Right lobe of liver (tissue), 4 donors: ENCODE measurements around the gene CAPS.

ENCODE experiments used
- POLR2A ChIP-seq: fragments of 450-650 bp; IDR thresholded peaks from one replicate; pipeline ENCODE4 v1.6.1; 2017; ENCODE audit warnings: antibody characterized with exemption, mild to moderate bottlenecking
- TF ChIP-seq, protein P1 (sequence below), 4 donors: fragments of 200-600 bp in 3 of 4; fragments of 450-650 bp in 1 of 4; IDR thresholded peaks; one replicate each; pipeline versions ENCODE4 v1.5.1 to v1.8.0; 2016 to 2022; ENCODE audit warnings: antibody characterized with exemption in 4 of 4, mild to moderate bottlenecking in 2 of 4
- donor health status: DM: no; HTN: no; CAD: no.
- donor health status: DM: no; HTN: no; CAD: no.
- donor health status: DM: no; HTN: yes; CAD: no.

DNA sequence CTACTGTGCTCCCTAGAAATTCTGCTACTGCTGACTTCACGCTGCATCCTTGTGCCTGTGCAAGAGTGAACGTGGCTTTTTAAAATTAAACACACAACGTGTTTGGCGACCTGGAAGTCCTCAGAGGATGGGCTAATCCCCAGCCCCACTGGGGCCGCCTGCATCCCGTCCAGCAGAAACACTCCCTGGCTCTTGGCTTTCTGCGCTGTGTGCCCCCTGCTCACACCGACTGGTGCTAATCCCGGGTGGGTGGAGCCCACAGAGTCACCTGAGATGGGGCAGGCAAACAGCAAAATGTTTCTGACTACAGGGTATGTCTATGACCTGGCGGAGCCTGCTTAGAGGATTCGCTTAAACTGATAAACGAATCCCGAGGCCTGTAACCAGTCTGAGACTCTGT lies 15.1 kb downstream of the CAPS start:
- TF ChIP-seq, protein P1, sequence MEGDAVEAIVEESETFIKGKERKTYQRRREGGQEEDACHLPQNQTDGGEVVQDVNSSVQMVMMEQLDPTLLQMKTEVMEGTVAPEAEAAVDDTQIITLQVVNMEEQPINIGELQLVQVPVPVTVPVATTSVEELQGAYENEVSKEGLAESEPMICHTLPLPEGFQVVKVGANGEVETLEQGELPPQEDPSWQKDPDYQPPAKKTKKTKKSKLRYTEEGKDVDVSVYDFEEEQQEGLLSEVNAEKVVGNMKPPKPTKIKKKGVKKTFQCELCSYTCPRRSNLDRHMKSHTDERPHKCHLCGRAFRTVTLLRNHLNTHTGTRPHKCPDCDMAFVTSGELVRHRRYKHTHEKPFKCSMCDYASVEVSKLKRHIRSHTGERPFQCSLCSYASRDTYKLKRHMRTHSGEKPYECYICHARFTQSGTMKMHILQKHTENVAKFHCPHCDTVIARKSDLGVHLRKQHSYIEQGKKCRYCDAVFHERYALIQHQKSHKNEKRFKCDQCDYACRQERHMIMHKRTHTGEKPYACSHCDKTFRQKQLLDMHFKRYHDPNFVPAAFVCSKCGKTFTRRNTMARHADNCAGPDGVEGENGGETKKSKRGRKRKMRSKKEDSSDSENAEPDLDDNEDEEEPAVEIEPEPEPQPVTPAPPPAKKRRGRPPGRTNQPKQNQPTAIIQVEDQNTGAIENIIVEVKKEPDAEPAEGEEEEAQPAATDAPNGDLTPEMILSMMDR (IDR thresholded peaks at IDR 0.05): no peak
- no peak for TF ChIP-seq POLR2A
